Peyer's patch (tissue), 4 donors: ENCODE measurements around the gene GGT7.

Experiments
- CTCF ChIP-seq, 6 experiments: fragments of 450-650 bp in 4 of 6; fragments of 200-600 bp in 2 of 6; sonication (generic) in 1 of 6; IDR thresholded peaks; one replicate each; pipeline ENCODE4 v1.5.1; 2017 to 2019; ENCODE audit warnings: antibody characterized with exemption in 6 of 6, mild to moderate bottlenecking in 3 of 6, moderate library complexity in 1 of 6
- POLR2A ChIP-seq, 2 donors: fragments of 450-650 bp; IDR thresholded peaks; one replicate each; pipeline ENCODE4 v1.5.1; 2017; ENCODE audit warnings: antibody characterized with exemption in 2 of 2, mild to moderate bottlenecking in 2 of 2, moderate library complexity in 2 of 2

- TF ChIP-seq POLR2A (IDR thresholded peaks at IDR 0.05) (no peak), CTCF (IDR thresholded peaks at IDR 0.05) (no peak)
Measured at GRCh38 chr20:34888468-34888867, 15.8 kb upstream of the GGT7 start.
